HG02884 (cell line): ENCODE results near the gene ANKRD6.
A peak's percentile ranks its signal among the peaks of the same experiment; 100 is the strongest.
"Not testable (repeated sequence)": the region's sequence is repeated elsewhere in the genome, so short reads cannot be mapped to it uniquely, and the experiment has no call there.

ENCODE experiments used
- ATAC-seq: cut with Tn5 transposase; IDR thresholded peaks from one replicate; pipeline ENCODE4 v1.9.1; 2021; ENCODE audit warnings: mild to moderate bottlenecking, moderate library complexity; ENCODE audit not compliant: unreplicated experiment

The ANKRD6 gene

GRCh38 chr6:89591745-89592144, 158.8 kb downstream of the ANKRD6 start:
- no peak for ATAC-seq

GRCh38 chr6:89596056-89596455, 163.1 kb downstream of the ANKRD6 start:
- ATAC-seq, result peak; percentile 90

GRCh38 chr6:89596484-89596883, 163.5 kb downstream of the ANKRD6 start:
- ATAC-seq, result no peak

- no peak for ATAC-seq
Measured at GRCh38 chr6:89597372-89597771, 164.4 kb downstream of the ANKRD6 start.

- ATAC-seq, result no peak
Measured at GRCh38 chr6:89597988-89598387, 165.0 kb downstream of the ANKRD6 start.

GRCh38 chr6:89599727-89600126, 166.8 kb downstream of the ANKRD6 start:
- ATAC-seq, result no peak

- no peak for ATAC-seq
Measured at GRCh38 chr6:89602166-89602565, 169.2 kb downstream of the ANKRD6 start.

- ATAC-seq, result no peak
Measured at GRCh38 chr6:89604653-89605052, 171.7 kb downstream of the ANKRD6 start.

GRCh38 chr6:89605861-89606260, 172.9 kb downstream of the ANKRD6 start:
- no peak for ATAC-seq

- peak; percentile 68 for ATAC-seq
Measured at GRCh38 chr6:89610149-89610642, 177.2 kb downstream of the ANKRD6 start.

- no peak for ATAC-seq
Measured at GRCh38 chr6:89611666-89612065, 178.7 kb downstream of the ANKRD6 start.

GRCh38 chr6:89612121-89612520, 179.2 kb downstream of the ANKRD6 start:
- ATAC-seq, result no peak

- ATAC-seq, result no peak
Measured at GRCh38 chr6:89613790-89614189, 180.8 kb downstream of the ANKRD6 start.

GRCh38 chr6:89615882-89616281, 182.9 kb downstream of the ANKRD6 start:
- no peak for ATAC-seq

- ATAC-seq, result no peak
Measured at GRCh38 chr6:89616531-89616930, 183.6 kb downstream of the ANKRD6 start.

- ATAC-seq, result no peak
Measured at GRCh38 chr6:89618026-89618425, 185.1 kb downstream of the ANKRD6 start.

- no peak for ATAC-seq
Measured at GRCh38 chr6:89619567-89619966, 186.6 kb downstream of the ANKRD6 start.

- no peak for ATAC-seq
Measured at GRCh38 chr6:89623749-89624148, 190.8 kb downstream of the ANKRD6 start.

GRCh38 chr6:89630488-89630887, 197.5 kb downstream of the ANKRD6 start:
- ATAC-seq, result no peak

GRCh38 chr6:89636412-89636811, 203.5 kb downstream of the ANKRD6 start:
- not testable (repeated sequence) for ATAC-seq

GRCh38 chr6:89637960-89638319, 205.0 kb downstream of the ANKRD6 start:
- ATAC-seq, result no peak

GRCh38 chr6:89638320-89639195, 205.6 kb downstream of the ANKRD6 start, which contains the start of gene LYRM2:
Gene LYRM2, minus strand, starts transcription at chr6:89638747. Its CDS starts 31 bp downstream, at chr6:89638716.
- ATAC-seq, result peak; percentile 99
